Loucy (cell line): ENCODE data around the gene CD44.

Source experiments
- CTCF ChIP-seq: fragments of 200-600 bp; sonication (generic); conservative IDR thresholded peaks from 2 replicates; pipeline ENCODE4 v1.5.1; 2014; ENCODE audit warnings: mild to moderate bottlenecking, antibody characterized with exemption, low read length
- EZH2phosphoT487 ChIP-seq: fragments of 200-600 bp; IDR thresholded peaks from 2 replicates; pipeline ENCODE4 v1.6.1; 2018; ENCODE audit warnings: antibody characterized with exemption, mild to moderate bottlenecking, moderate library complexity, borderline replicate concordance

- TF ChIP-seq CTCF (no peak), EZH2phosphoT487 (no peak)
Measured at GRCh38 chr11:35235157-35235468, 96.1 kb downstream of the CD44 start.
